Liver (tissue), 9 donors: ENCODE data around the gene WFDC2. TPM values are rescaled to one million over a fixed set of nuclear protein-coding genes. Genes with fewer than 3 reads are reported as not detected.

Source experiments
- DNase-seq: peaks from one replicate; pipeline ENCODE4 v3.0.0-alpha.2; 2017; ENCODE audit warnings: low spot score
- H3K27ac ChIP-seq, 2 donors: one replicate each; pipeline ENCODE4 v1.7.0; 2013; ENCODE audit warnings: inconsistent platforms in 2 of 2, low read length in 2 of 2, control low read depth in 1 of 2, low read depth in 1 of 2, mild to moderate bottlenecking in 1 of 2
- H3K27me3 ChIP-seq, 4 donors: one replicate each; pipeline versions ENCODE4 v1.6.1 to v1.7.0; 2013; ENCODE audit warnings: low read length in 3 of 4, inconsistent platforms in 1 of 4, mild to moderate bottlenecking in 1 of 4, moderate library complexity in 1 of 4; ENCODE audit not compliant: control insufficient read depth in 4 of 4, insufficient read depth in 4 of 4
- H3K36me3 ChIP-seq, 4 donors: one replicate each; pipeline versions ENCODE4 v1.6.1 to v1.7.0; 2013; ENCODE audit warnings: low read length in 3 of 4, mild to moderate bottlenecking in 3 of 4, low read depth in 1 of 4, moderate library complexity in 1 of 4; ENCODE audit not compliant: control insufficient read depth in 4 of 4, insufficient read depth in 3 of 4
- H3K4me1 ChIP-seq, 4 donors: one replicate each; pipeline versions ENCODE4 v1.6.1 to v1.7.0; 2013; ENCODE audit warnings: low read length in 3 of 4, mild to moderate bottlenecking in 3 of 4, moderate library complexity in 1 of 4; ENCODE audit not compliant: control insufficient read depth in 4 of 4, insufficient read depth in 4 of 4
- H3K4me3 ChIP-seq, 3 donors: one replicate each; pipeline versions ENCODE4 v1.6.1 to v1.7.0; 2013; ENCODE audit warnings: low read length in 3 of 3, control low read depth in 1 of 3, low read depth in 1 of 3, mild to moderate bottlenecking in 1 of 3
- H3K9ac ChIP-seq, 2 donors: one replicate each; pipeline ENCODE4 v1.7.0; 2013; ENCODE audit warnings: low read length in 2 of 2, mild to moderate bottlenecking in 2 of 2, moderate library complexity in 2 of 2, control low read depth in 1 of 2, low read depth in 1 of 2
- H3K9me3 ChIP-seq, 4 donors: one replicate each; pipeline versions ENCODE4 v1.6.1 to v1.7.0; 2013; ENCODE audit warnings: low read length in 3 of 4; ENCODE audit not compliant: control insufficient read depth in 4 of 4
- ATF3 ChIP-seq: IDR thresholded peaks from 2 replicates; pipeline ENCODE4 v1.6.1; 2016; ENCODE audit warnings: antibody characterized with exemption
- CTCF ChIP-seq: fragments of 150-350 bp; IDR thresholded peaks from 2 replicates; pipeline ENCODE4 v1.5.1; 2017; ENCODE audit warnings: improper control_type of control experiment, low read depth, low read length; ENCODE audit not compliant: missing input control
- EGR1 ChIP-seq, 2 donors: IDR thresholded peaks; 2 replicates each; pipeline ENCODE4 v1.6.1; 2016 to 2018; ENCODE audit warnings: antibody characterized with exemption in 2 of 2, low read depth in 2 of 2
- FOXA1 ChIP-seq: IDR thresholded peaks from 2 replicates; pipeline ENCODE4 v1.6.1; 2016; ENCODE audit warnings: antibody characterized with exemption
- FOXA2 ChIP-seq: IDR thresholded peaks from 2 replicates; pipeline ENCODE4 v1.6.1; 2016; ENCODE audit warnings: antibody characterized with exemption
- GABPA ChIP-seq, 2 donors: IDR thresholded peaks in 1 of 2; conservative IDR thresholded peaks in 1 of 2; 2 replicates each; pipeline ENCODE4 v1.6.1; 2016; ENCODE audit warnings: antibody characterized with exemption in 2 of 2, mild to moderate bottlenecking in 1 of 2, moderate library complexity in 1 of 2
- HNF4A ChIP-seq, 2 donors: conservative IDR thresholded peaks; 2 replicates each; pipeline ENCODE4 v1.6.1; 2016; ENCODE audit warnings: antibody characterized with exemption in 2 of 2, mild to moderate bottlenecking in 2 of 2
- HNF4G ChIP-seq: IDR thresholded peaks from 2 replicates; pipeline ENCODE4 v1.6.1; 2016; ENCODE audit warnings: antibody characterized with exemption
- JUND ChIP-seq, 2 donors: IDR thresholded peaks; 2 replicates each; pipeline ENCODE4 v1.6.1; 2016; ENCODE audit warnings: antibody characterized with exemption in 2 of 2
- MAX ChIP-seq: IDR thresholded peaks from 2 replicates; pipeline ENCODE4 v1.6.1; 2016; ENCODE audit warnings: antibody characterized with exemption
- NR2F2 ChIP-seq: IDR thresholded peaks from 2 replicates; pipeline ENCODE4 v1.6.1; 2016; ENCODE audit warnings: antibody characterized with exemption
- RAD21 ChIP-seq, 2 donors: IDR thresholded peaks; 2 replicates each; pipeline ENCODE4 v1.6.1; 2016; ENCODE audit warnings: antibody characterized with exemption in 2 of 2, mild to moderate bottlenecking in 2 of 2
- RXRA ChIP-seq, 2 donors: IDR thresholded peaks; 2 replicates each; pipeline ENCODE4 v1.6.1; 2017 to 2018; ENCODE audit warnings: antibody characterized with exemption in 2 of 2, mild to moderate bottlenecking in 1 of 2
- SP1 ChIP-seq: IDR thresholded peaks from 2 replicates; pipeline ENCODE4 v1.6.1; 2018; ENCODE audit warnings: antibody characterized with exemption, mild to moderate bottlenecking
- TAF1 ChIP-seq: conservative IDR thresholded peaks from 2 replicates; pipeline ENCODE4 v1.6.1; 2016; ENCODE audit warnings: antibody characterized with exemption, mild to moderate bottlenecking
- YY1 ChIP-seq: IDR thresholded peaks from 2 replicates; pipeline ENCODE4 v1.6.1; 2016; ENCODE audit warnings: antibody characterized with exemption, mild to moderate bottlenecking
- ZBTB33 ChIP-seq: IDR thresholded peaks from 2 replicates; pipeline ENCODE4 v1.6.1; 2016; ENCODE audit warnings: antibody characterized with exemption
- WGBS: extraction: QIAGEN DNeasy Blood & Tissue Kit; methylation state at CpG from one replicate; pipeline ENCODE4 v1.1.7; 2013; 5-methylcytosine and 5-hydroxymethylcytosine counted together
- polyA plus RNA-seq, 2 donors: library from polyadenylated mRNA; stranded (reverse) in 1 of 2; unstranded in 1 of 2; fragments of 200-250 nt in 1 of 2; fragments of >200 nt in 1 of 2; fragmentation: Nextera tagmentation in 1 of 2; extraction: Ambion mirVana in 1 of 2; gene quantifications; one replicate each; pipeline versions ENCODE4 v1.2.1 to v1.2.3, GENCODE V29; 2013 to 2015
- total RNA-seq, 2 donors: library from RNA; depleted of rRNA; stranded (reverse); fragments of >200 nt; gene quantifications; one replicate each; pipeline ENCODE4 v1.2.3, GENCODE V29; 2014
- TF ChIP-seq, protein P1 (sequence below): IDR thresholded peaks from 2 replicates; pipeline ENCODE4 v1.6.1; 2016; ENCODE audit warnings: antibody characterized with exemption, mild to moderate bottlenecking
- donor health status: healthy.
- donor health status: healthy.
- donor health status: healthy.
- donor health status: healthy.
- donor health status: healthy.

WFDC2 gene, protein sequence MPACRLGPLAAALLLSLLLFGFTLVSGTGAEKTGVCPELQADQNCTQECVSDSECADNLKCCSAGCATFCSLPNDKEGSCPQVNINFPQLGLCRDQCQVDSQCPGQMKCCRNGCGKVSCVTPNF
- total RNA-seq (not detected), polyA plus RNA-seq (1 to 10 TPM; 1.3 to 1.8 TPM)

DNA sequence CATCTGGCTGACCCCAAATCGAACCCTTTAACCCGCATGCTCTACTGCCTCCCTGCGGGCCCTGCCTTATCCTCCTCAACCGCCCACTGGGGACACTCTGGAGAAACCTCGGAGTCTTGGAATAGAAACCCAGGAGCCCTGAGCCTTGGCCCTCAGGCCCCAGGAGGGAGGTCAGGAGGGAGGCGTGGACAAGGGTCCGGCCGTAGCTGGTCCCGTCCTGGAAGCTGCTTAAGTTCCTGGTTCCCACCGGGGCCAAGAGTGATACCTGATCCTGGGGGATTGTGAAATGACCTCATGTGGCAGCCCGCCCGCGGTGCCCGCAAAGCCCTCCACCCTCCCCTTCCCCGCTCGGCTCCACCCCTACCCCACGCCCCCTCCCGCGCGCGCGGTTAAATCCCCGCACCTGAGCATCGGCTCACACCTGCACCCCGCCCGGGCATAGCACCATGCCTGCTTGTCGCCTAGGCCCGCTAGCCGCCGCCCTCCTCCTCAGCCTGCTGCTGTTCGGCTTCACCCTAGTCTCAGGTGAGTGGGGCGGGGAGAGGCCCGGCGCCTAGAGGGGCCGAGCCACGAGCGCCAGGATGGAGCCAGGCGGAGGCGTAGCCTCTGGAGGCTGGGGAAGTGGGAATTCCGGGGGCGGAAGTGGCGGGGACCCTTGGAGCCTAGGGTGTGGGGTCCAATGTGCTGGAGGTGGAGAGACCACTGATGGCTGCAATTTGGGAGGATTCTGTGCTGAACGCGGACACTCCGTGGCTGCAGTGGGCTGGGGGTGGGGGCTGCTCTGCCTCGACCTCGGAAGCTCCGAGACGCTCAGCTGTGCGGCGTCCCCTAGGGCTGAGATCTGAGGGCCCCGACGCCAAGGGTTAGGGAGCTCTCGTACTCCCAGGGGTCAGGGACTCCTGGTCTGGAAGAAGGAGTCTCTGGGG, at the start of gene WFDC2:
Gene WFDC2 (plus strand): TSS at position 418 of the 926 bp plus-strand sequence. CDS start 29 bp downstream, at position 447.
- no peak within 1 kb of the TSS for H3K9ac ChIP-seq
- TF ChIP-seq ATF3 (no peak), TAF1 (no peak), RXRA (IDR thresholded peaks at IDR 0.05) (no peak), GABPA (IDR thresholded peaks at IDR 0.05 in 1 of 2, conservative IDR thresholded peaks at IDR 0.05 in 1 of 2) (no peak), YY1 (no peak), EGR1 (IDR thresholded peaks at IDR 0.05; ENCODE audit: low read depth in 2 of 2) (no peak), RAD21 (IDR thresholded peaks at IDR 0.05) (no peak), FOXA2 (no peak), NR2F2 (no peak), ZBTB33 (no peak), MAX (no peak), SP1 (no peak), JUND (IDR thresholded peaks at IDR 0.05) (no peak), HNF4G (no peak), HNF4A (conservative IDR thresholded peaks at IDR 0.05) (no peak), CTCF (no peak), FOXA1 (no peak)
- TF ChIP-seq, protein P1, sequence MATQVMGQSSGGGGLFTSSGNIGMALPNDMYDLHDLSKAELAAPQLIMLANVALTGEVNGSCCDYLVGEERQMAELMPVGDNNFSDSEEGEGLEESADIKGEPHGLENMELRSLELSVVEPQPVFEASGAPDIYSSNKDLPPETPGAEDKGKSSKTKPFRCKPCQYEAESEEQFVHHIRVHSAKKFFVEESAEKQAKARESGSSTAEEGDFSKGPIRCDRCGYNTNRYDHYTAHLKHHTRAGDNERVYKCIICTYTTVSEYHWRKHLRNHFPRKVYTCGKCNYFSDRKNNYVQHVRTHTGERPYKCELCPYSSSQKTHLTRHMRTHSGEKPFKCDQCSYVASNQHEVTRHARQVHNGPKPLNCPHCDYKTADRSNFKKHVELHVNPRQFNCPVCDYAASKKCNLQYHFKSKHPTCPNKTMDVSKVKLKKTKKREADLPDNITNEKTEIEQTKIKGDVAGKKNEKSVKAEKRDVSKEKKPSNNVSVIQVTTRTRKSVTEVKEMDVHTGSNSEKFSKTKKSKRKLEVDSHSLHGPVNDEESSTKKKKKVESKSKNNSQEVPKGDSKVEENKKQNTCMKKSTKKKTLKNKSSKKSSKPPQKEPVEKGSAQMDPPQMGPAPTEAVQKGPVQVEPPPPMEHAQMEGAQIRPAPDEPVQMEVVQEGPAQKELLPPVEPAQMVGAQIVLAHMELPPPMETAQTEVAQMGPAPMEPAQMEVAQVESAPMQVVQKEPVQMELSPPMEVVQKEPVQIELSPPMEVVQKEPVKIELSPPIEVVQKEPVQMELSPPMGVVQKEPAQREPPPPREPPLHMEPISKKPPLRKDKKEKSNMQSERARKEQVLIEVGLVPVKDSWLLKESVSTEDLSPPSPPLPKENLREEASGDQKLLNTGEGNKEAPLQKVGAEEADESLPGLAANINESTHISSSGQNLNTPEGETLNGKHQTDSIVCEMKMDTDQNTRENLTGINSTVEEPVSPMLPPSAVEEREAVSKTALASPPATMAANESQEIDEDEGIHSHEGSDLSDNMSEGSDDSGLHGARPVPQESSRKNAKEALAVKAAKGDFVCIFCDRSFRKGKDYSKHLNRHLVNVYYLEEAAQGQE = no peak
- WGBS = 8% methylated on average over 54 of the region's 54 CpGs
- H3K27ac ChIP-seq = no peak within 1 kb of the TSS
- H3K9me3 ChIP-seq = no peaks in the 10 kb centered on the region
- H3K4me3 ChIP-seq = peak within 1 kb of the TSS in 2 of 3 donors; percentile 23 to 43
- peaks cover 3 to 21% (median 5%) of the 10 kb centered on the region in 4 donors for H3K27me3 ChIP-seq
- peaks cover 5 to 13% (median 11%) of the 10 kb centered on the region in 4 donors for H3K4me1 ChIP-seq
- no peak for DNase-seq
- H3K36me3 ChIP-seq = no peaks in the 10 kb centered on the region
